Type B pancreatic cell (in vitro differentiated cells): ENCODE data around the gene EIF4E3. TPM values are rescaled to one million over a fixed set of nuclear protein-coding genes. Genes with fewer than 3 reads are reported as not detected.

ENCODE experiments used
- DNase-seq: peaks from one replicate; pipeline ENCODE4 v3.0.0; 2021; ENCODE audit warnings: mixed read lengths; ENCODE audit not compliant: unreplicated experiment; ENCODE audit errors: extremely low spot score
- H3K27ac Mint-ChIP-seq: 2 replicates; pipeline ENCODE4 v1.8.0; 2021; ENCODE audit warnings: mild to moderate bottlenecking, mixed read lengths
- H3K27me3 Mint-ChIP-seq: 2 replicates; pipeline ENCODE4 v1.8.0; 2021; ENCODE audit warnings: mixed read lengths
- H3K36me3 Mint-ChIP-seq: 2 replicates; pipeline ENCODE4 v1.8.0; 2021; ENCODE audit warnings: mixed read lengths
- H3K4me1 Mint-ChIP-seq: one replicate; pipeline ENCODE4 v1.8.0; 2021; ENCODE audit warnings: mixed read lengths; ENCODE audit not compliant: unreplicated experiment
- H3K4me3 Mint-ChIP-seq: 2 replicates; pipeline ENCODE4 v1.8.0; 2021; ENCODE audit warnings: mild to moderate bottlenecking, mixed read lengths
- H3K9me3 Mint-ChIP-seq: 2 replicates; pipeline ENCODE4 v1.8.0; 2021; ENCODE audit warnings: mixed read lengths
- total RNA-seq: library from RNA; stranded (reverse); gene quantifications from 2 replicates; pipeline ENCODE4 v1.2.1, GENCODE V29; 2021; ENCODE audit warnings: low replicate concordance
- TF ChIP-seq, protein P1 (sequence below): fragments of 200-600 bp; sonication (generic); conservative IDR thresholded peaks from 2 replicates; pipeline ENCODE4 v1.5.0; 2021; ENCODE audit warnings: antibody characterized with exemption, mild to moderate bottlenecking

The EIF4E3 gene
- total RNA-seq, 1 donor from 2014 or later, result 16.2 TPM

DNA sequence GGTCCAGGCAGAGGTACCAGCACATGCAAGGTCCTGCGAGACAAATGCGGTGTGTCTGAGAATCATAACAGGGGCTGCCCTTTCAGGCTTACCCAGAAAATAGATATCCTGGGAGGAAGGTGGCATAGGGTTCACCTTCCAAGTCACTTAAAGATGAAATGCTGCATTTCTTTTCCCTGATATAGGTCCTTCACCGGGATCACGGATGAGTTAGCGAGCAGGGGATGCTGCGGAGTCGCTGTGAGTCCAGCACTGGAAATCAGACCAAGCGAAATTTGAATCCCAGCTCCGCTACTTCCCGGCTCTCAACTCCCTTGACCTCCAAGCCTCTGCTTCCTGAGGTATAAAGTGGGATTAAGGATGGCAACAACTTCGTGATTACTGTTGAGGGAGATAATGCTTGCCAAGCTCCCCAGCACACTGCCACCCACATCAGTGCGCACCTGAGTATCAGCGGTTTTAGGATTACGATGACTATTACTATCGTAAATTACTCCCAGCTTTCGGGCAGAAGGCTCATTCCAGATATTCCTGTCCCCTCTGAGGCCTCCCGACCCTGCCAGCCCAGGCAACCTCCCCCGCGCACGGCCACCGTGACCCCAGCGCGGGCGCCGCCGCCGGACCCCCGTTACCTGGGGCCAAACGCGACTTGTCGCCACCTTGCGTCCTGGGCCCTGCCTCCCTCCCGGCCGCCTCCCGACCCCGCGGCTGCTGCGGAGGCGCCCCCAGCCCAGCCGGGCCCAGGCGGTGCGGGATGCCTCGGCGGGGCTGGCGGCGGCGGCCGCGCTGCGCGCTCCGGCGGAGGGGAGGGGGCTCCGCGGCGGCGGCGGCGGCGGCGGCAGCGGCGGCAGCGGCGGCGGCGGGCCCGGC is 27.9 kb upstream of the EIF4E3 start:
- H3K36me3 Mint-ChIP-seq, result peaks cover 4% of the 10 kb centered on the region
- TF ChIP-seq, protein P1, sequence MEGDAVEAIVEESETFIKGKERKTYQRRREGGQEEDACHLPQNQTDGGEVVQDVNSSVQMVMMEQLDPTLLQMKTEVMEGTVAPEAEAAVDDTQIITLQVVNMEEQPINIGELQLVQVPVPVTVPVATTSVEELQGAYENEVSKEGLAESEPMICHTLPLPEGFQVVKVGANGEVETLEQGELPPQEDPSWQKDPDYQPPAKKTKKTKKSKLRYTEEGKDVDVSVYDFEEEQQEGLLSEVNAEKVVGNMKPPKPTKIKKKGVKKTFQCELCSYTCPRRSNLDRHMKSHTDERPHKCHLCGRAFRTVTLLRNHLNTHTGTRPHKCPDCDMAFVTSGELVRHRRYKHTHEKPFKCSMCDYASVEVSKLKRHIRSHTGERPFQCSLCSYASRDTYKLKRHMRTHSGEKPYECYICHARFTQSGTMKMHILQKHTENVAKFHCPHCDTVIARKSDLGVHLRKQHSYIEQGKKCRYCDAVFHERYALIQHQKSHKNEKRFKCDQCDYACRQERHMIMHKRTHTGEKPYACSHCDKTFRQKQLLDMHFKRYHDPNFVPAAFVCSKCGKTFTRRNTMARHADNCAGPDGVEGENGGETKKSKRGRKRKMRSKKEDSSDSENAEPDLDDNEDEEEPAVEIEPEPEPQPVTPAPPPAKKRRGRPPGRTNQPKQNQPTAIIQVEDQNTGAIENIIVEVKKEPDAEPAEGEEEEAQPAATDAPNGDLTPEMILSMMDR, result no peak
- DNase-seq, result no peak
- H3K27ac Mint-ChIP-seq, result peak overlapping the region; percentile 15
- H3K4me3 Mint-ChIP-seq, result peak overlapping the region; percentile 87
- H3K9me3 Mint-ChIP-seq, result no peaks in the 10 kb centered on the region
- peaks cover 65% of the 10 kb centered on the region for H3K27me3 Mint-ChIP-seq
- H3K4me1 Mint-ChIP-seq, result peaks cover 9% of the 10 kb centered on the region

DNA sequence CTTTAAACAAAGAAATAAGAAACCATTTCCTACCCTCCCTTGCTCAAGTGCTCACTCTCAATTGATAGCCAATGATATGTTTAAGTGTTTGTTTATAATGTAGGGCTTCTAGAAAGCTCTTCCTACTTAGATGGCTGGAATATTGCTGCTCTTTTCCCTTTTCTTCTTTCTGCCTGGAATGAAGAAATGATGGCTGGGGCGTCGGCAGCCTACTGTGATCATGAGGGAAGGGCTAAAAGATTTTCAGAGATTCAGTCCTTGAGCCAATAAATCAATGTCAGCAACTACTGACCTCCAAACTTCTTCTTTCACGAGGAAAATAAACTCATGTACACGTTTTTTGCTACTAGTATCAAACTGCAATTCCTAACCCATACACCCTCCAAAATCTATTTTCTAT is 26.4 kb upstream of the EIF4E3 start:
- peaks cover 52% of the 10 kb centered on the region for H3K27me3 Mint-ChIP-seq
- TF ChIP-seq, protein P1, result no peak

DNA sequence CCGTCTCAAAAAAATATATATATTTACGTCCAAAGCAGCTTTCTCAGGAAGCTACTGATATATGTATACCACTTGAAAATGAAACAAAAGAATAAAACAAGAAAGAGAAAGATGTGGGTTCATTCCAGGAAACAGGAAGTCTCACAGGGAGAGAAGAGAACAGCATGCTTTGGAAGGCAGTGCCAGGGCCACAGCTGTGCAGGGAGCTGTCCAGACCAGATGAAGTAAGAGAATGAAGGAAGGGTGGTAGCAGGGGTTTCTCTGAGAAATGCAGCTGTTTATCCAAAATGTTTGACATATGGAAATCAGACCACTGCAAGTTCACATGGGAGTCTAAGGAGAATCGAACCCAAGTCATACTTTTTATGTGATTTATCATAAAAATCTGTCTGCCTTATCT is 19.5 kb upstream of the EIF4E3 start:
- no peak overlapping the region for H3K27ac Mint-ChIP-seq
- no peaks in the 10 kb centered on the region for H3K4me1 Mint-ChIP-seq
- TF ChIP-seq, protein P1, result no peak
- peaks cover 8% of the 10 kb centered on the region for H3K27me3 Mint-ChIP-seq
- no peak overlapping the region for H3K4me3 Mint-ChIP-seq
- H3K9me3 Mint-ChIP-seq, result peaks cover 22% of the 10 kb centered on the region
- DNase-seq, result no peak
- peaks cover 6% of the 10 kb centered on the region for H3K36me3 Mint-ChIP-seq

More for the DNA sequence above, 26.4 kb upstream of the EIF4E3 start:
- Mint-ChIP-seq H3K4me3 (peak overlapping the region; percentile 87), H3K36me3 (peaks cover 4% of the 10 kb centered on the region), H3K27ac (no peak overlapping the region), H3K4me1 (peaks cover 9% of the 10 kb centered on the region), H3K9me3 (no peaks in the 10 kb centered on the region)
- no peak for DNase-seq

DNA sequence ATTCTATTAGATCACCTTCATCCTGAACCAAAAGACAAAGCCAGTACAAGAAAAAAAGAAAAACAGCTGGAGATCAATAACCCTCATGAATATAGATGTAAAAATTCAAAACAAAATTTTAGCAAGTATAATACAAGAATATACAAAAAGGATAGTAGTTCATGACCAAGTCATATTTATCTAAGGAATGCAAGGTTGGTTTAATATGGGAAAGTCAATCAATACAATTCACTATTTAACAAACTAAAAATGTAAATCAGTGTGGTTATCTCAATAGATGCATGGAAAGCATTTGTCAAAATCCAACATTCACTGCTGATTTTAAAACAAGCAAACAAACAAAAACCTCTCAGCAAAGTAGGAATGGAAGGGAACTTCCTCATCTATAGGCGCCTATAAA is 17.4 kb upstream of the EIF4E3 start:
- H3K9me3 Mint-ChIP-seq, result peaks cover 22% of the 10 kb centered on the region
- H3K27ac Mint-ChIP-seq, result no peak overlapping the region
- peaks cover 6% of the 10 kb centered on the region for H3K36me3 Mint-ChIP-seq
- H3K4me1 Mint-ChIP-seq, result no peaks in the 10 kb centered on the region
- TF ChIP-seq, protein P1, result no peak
- DNase-seq, result no peak
- no peak overlapping the region for H3K4me3 Mint-ChIP-seq
- H3K27me3 Mint-ChIP-seq, result no peaks in the 10 kb centered on the region

DNA sequence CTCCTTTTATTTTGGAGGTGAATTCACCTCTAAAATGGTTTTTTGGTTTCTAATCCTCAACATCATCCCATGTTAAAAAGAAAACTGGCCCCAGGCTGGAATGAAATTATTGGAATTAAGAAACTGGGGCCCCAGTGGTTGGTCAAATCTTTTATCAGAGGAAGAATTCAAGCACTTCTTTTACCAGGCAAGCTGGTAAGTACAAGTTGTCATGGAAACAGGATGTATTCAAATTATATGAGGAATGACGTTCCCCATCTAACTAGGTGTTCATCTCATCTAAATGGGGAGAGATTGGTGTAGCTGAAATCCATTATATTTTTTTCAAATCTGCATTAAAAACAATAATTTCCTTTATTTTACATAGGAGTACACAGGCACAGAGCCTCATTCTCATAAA is 9.7 kb upstream of the EIF4E3 start:
- peaks cover 6% of the 10 kb centered on the region for H3K27me3 Mint-ChIP-seq
- peaks cover 4% of the 10 kb centered on the region for H3K4me1 Mint-ChIP-seq

More for the DNA sequence above, 9.7 kb upstream of the EIF4E3 start:
- TF ChIP-seq, protein P1, result no peak
- no peaks in the 10 kb centered on the region for H3K36me3 Mint-ChIP-seq
- no peak for DNase-seq
- H3K4me3 Mint-ChIP-seq, result no peak overlapping the region
- no peak overlapping the region for H3K27ac Mint-ChIP-seq
- no peaks in the 10 kb centered on the region for H3K9me3 Mint-ChIP-seq
